HuH-7.5 (cell line): Measurements from ENCODE around the gene FAM209A.
"Not testable (repeated sequence)": the region's sequence is repeated elsewhere in the genome, so short reads cannot be mapped to it uniquely, and the experiment has no call there.

ENCODE experiments used
- DNase-seq: peaks from one replicate; pipeline ENCODE4 v3.0.0; 2011; ENCODE audit warnings: low spot score

Gene FAM209A, protein sequence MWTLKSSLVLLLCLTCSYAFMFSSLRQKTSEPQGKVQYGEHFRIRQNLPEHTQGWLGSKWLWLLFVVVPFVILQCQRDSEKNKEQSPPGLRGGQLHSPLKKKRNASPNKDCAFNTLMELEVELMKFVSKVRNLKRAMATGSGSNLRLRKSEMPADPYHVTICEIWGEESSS

DNA sequence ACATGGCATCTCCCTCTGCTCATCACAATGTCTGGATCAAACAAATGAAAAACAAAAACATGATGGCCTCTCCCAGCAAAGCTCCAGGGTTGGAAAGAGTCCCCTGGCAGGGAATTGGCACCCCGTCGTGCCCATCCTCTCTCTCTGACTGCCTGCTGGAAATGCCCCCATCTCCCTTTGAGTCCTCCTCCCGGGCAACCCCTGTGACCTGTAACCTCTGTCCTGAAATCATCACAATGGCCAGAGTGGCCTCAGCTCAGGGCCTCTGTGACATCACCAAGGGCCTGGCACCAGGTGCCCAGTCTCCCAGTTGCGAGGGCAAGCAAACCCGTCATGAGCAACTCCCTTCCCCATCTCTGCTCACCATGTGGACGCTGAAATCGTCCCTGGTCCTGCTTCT, at the start of gene FAM209A:
TSS of gene FAM209A (plus strand) at position 301 of the 400 bp plus-strand sequence. CDS start at position 366, 65 bp downstream.
- DNase-seq = not testable (repeated sequence)

DNA sequence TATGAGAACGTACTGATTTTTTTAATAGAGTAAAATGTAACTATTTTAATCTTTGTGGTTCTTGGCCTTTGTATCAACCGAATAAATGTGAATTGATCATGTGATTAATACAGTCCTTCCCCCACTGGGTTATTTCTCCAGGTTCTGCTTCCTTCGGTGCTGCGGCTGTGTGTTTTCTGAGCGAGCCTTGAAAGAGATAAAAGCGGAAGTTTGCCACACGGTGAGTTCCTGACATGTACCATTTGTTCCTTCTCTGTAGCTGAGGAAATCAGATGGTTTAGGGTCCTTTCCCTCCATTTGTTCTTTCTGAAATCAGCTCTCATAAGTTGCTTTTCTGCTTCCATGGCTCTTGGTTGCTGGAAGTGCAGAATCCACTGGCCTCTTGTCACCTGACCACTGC, 40.6 kb upstream of the FAM209A start:
- DNase-seq = no peak

DNA sequence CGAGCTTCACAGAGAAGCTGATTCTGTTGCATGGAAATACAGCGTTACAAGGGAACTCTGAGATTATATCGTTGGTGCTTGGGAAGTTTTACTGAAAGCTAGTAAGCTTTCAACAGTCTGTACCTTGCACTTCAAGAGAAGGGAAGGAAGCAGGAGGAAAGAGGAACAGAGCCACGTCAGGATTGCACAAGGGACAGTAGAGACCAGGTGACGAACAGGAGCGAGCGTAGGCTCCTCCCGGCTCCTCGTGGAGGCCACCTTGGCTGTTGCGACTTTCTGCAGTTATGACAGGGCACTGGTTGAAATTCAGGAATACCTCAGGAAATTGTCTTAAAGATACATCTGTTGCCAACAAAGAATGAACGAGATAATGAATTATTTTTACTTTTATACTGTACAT, 37.3 kb upstream of the FAM209A start:
- DNase-seq = no peak

DNA sequence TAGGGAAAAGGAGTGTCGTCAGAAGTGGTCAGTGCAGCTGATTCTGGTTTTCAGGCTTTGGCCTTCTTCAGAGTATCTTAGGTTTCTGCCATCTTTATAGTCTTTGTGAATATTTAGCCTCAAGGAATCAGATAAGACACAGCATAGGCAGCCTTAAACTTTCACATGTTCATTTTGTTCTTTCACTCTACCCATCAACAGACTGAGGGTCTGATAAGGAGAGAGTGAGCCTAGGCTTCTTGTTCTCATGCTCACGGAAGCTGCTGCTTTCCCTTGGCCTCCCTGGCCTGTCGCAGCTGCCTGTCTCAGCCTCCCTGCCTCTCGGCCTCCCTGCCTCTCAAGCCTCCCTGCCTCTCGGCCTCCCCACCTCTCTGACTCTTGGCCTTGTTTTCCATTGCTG, 36.0 kb upstream of the FAM209A start:
- DNase-seq = no peak

DNA sequence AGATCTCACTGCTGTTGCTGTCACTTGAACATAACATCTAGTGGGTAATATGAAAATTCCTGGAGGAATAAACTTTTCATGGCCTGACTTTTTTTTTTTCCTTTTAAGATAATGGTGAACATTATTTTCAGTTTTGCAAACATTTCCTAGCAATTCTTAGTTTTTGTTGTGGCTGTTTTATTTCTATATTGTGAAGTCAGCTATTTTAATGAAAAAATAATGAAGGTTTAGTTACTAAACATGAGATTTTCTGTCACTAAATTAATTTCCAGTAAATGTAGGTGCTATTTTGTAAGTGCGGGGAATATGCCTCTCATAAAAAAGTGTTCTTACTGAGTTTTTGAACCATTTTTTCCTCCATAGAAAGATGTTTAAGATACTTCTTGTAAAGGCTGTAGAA, 23.4 kb upstream of the FAM209A start:
- DNase-seq = no peak

DNA sequence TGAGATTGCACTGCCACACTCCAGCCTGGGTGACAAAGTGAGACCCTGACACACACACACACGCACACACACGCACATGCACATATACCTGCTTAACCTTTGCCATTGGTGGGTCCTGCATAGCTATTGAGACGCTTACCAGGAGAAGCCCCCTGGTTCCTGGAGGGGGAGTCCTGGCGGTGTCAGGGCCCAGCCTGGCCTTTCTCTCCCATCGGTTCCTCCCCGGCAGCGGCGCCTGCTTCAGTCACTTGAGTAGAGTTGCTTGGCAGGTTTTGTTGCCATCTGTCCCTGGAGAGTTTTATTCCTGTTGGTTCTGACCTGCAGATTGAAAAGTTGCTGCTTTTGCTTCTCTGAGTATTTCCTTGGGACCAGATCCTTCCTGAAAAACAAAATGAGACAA, 20.6 kb upstream of the FAM209A start:
- DNase-seq = no peak

DNA sequence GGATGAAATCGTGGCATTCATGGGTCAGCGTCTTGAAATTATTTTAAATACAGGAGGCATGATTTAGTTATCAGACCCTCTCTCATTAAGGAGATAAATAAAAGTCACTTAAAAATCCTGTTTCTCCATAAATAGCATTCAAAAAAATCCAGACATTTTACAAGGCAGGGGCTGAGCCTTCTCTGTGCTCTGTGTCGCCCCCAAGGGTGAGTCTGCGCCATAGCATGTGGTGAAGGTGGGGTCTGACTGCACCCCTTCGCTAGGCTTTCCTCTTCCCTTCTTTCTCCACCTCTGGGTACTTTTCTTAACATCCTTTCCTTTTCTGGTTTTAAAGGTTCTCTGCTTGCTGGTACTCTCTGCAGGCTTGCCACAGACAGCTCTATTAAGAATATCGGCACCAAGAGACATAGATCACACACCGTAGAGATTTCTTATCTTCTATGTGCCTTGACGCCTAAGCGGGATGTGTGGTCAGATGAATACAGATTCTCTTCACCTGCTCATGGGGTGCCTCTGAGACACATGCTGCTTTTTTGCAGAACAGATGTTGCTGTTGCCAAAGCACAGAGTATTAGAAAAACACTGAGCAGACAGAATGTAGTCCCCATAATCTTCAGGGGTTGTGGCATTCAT, 20.1 kb upstream of the FAM209A start:
- peak; percentile 34 for DNase-seq

DNA sequence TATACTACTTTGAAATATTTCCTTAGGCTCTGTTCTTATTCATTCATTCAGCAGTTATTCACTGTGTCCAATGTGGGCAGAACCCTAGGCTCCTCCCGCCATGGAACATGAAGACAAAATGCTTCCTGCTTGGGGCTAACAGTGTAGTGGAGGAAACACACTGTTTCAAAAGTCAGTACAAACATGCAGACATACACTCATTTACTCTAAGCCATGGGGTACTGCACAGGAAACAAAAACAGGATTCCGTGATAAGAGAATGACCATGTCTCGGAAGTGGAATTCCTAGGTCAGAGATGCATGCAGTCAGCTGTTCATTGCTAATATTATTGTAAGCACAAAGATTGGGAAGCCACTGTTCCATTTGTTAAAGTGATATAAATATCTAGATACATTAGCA, 18.4 kb upstream of the FAM209A start:
- no peak for DNase-seq

DNA sequence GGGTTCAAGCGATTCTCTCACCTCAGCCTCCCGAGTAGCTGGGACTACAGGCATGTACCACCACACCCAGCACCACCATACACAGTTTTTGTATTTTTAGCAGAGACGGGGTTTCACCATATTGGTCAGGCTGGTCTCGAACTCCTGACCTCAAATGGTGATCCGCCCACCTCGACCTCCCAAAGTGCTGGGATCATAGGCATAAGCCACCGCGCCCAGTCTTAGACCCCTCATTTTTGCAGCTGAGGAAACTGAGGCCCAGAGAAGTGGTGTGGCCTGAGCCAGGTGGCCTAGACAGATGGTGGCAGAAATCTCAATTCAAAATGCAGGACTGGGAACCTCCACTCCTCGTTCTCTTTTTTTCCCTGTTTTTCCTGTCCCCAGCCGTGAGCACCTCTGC, 12.6 kb upstream of the FAM209A start:
- DNase-seq = no peak

DNA sequence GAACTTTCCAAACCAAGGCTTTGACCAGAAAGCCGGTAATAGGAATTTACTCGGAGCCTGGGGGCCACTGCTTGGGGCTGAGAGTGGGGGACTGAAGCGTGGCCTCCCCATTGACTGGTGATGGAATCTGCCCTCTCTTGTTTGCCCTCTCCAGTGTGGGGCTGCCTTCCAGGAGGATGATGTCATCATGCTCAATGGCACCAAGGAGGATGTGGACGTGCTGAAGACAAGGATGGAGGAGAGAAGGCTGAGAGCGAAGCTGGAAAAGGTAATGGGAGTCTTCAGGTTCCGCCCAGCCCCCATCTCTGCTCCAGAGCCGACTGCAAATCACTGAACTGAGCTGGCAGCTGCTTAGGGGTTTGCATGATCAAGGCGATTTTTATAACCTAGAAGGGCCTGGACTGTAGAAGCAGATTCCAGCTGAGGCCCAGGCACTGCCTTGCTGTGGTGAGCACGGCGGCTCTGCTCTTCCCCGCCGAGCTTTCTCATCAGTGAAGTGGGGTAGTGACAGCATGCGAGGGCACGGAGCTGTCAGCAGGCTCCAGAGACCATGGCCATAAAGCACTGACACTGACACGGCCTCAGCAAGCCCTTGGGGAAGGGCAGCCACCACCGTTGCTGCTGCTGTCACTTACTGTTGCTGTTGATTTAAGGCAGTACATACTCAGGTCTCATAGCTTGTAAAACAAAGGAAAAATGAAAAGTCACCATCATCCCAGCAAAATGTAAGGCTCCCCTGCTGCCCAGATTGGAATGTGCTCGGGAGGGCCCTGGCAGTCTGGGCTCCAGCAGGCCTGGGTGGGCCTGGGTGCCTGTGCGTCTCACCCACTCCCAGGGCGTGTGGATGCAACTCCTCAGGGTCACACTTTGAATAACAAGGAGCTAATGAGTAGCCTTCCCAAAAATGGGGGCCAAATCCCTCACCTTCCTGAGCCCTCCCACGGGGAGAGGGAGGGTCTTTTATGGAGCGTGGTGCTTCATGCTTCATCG, 11.1 kb upstream of the FAM209A start:
- no peak for DNase-seq

DNA sequence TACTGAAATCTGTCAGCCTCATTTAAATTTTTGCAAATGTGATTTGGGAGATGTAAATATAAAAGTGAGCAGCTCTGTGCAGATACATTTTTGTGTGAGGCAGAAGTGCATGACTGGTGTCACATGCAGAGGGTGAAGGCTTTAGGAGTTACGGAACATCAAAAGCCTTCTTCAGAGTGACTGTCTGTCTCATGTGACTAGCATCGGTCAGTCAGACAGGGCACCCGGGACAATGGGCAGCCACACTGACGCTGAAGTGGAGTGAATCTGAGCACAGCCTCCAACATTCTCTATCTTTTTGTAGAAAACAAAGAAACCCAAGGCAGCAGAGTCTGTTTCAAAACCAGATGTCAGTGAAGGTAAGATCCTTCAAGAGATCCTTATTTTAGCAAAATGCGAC, 7.9 kb upstream of the FAM209A start:
- DNase-seq = no peak

DNA sequence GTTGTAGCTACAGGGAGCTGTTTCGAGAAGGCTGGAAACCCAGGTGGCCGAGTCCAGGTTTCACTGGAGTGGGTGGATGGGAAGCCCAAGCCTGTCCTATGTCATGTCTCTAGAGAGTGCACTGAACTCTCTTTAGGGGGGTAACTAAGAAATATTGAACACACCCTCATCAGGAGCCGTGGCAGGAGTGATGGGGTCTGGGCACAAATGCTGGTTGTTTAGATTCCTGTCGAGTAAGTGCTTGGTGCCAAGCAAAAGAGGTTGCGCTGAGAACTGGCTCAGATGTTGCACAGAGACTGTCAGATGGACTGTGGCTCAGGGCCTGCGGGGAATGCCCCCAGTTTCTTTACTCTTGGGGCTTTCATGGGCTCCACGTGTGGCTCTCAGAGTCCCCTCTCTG, 7.3 kb upstream of the FAM209A start:
- DNase-seq = no peak

DNA sequence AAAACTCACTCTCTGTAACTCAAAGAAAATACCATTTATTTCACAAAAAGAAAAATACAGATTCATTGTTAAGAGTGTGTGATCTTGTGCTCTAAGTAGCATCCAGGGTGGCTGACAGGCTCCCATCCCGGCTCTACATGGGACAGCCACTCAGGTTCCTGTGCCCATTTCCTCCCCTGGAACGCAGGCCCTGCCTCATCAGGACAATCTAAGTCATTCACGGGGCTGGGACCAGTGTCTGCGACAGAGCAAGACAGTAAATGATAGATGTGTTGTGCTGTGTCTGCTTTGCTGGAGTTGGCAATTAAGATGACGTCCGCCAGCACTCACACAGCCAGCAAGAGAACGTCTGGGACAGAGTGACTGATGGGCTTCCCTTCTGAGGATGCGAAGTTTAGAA, 6.9 kb upstream of the FAM209A start:
- DNase-seq = no peak

DNA sequence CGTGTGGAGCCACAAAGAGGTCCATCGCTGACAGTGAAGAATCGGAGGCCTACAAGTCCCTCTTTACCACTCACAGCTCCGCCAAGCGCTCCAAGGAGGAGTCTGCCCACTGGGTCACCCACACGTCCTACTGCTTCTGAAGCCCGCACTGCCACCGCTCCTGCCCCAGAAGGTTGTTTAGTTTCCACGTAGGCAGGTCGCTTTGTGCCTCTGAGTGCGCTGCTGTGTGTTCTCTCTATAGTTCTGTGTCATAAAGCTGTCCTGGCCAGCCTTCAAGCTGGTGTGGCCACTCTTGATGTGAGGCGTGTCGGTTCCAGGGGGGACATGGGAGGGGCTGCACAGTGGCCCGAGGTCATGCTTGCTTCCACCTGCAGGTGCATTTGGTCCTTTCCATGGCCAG, 6.4 kb upstream of the FAM209A start:
- DNase-seq = no peak

DNA sequence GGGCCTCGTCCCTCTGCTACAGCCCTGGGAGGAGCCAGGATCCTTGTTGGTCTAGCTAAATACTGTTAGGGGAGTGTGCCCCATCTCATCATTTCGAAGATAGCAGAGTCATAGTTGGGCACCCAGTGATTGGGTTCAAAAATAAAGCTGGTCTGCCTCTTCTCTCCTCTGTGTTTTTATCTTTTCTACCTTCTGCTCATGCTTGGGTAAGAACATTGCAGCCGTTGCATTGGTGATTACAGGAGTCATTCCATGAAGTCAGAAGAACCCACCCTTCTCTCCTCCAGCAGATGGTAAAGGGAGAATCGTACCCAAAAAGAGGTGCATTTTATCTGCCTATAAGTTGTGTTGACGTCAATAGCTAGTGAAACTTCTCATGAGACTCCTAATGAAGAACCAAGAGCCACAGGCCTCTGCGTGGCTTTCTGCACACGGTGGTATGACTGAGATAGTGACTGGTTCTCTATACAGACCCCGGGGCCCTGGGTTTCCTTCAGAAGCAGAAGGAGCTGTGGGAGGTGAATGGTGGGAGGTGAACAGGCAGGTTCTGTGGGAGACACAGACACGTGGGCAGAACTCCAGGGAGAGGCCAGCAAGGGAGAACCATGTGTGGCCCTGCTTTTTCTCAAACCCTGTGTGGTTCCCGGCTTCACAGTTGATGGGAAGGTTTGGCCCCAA, 5.7 kb upstream of the FAM209A start:
- DNase-seq = no peak

DNA sequence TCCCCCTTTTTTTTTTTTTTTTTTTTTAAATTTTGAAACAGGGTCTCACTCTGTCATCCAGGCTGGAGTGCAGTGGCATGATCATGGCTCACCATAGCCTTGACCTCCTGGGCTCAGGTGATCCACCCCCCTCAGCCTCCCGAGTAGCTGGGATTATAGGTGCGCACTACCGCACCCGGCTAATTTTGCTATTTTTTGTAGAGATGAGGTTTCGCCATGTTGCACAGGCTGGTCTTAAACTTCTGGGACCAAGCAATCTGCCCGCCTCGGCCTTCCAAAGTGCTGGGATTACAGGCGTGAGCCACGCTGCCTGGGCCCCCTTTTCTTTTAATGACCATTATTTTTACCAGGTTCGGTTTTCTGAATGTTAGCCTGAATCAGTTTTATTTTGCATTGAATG, 5.0 kb upstream of the FAM209A start:
- DNase-seq = no peak

DNA sequence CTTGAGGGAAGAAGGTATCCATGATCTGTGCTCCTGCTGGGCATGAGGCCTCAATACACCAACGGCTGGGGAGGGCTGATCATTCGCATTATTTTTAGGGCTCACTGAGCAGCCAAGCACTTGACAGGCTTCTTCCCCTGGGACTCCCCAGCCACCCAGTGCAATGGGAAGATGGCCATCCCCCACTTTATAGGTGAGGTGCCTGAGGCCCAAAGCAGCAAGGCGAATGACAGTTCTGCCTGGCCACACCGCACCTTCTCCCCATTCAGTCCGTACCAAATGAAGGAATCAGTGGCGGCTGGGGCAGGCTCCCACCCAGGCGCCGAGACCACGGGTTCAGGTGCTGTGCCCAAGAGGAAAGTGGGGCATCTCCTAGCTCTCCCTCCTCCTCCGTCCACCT, 4.4 kb upstream of the FAM209A start:
- no peak for DNase-seq

DNA sequence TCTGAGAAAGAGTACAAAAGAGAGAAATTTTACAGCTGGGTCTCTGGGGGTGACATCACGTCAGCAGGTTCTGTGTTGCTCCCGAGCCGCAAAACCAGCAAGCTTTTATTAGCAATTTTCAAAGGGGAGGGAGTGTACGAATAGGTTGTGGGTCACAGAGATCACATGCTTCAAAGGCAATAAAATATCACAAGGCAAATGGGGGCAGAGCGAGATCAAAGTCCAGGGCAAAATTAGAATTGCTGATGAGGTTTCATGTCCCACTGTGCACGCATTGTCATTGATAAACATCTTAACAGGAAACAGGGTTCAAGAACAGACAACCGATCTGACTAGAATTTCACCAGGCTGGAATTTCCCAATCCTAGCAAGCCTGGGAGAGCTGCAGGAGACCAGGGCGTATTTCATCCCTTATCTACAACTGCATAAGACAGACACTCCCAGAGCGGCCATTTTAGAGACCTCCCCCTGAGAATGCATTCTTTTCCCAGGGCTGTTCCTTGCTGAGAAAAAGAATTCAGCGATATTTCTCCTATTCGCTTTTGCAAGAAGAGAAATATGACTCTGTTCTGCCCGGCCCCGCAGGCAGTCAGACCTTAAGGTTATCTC, 3.7 kb upstream of the FAM209A start:
- not testable (repeated sequence) for DNase-seq

DNA sequence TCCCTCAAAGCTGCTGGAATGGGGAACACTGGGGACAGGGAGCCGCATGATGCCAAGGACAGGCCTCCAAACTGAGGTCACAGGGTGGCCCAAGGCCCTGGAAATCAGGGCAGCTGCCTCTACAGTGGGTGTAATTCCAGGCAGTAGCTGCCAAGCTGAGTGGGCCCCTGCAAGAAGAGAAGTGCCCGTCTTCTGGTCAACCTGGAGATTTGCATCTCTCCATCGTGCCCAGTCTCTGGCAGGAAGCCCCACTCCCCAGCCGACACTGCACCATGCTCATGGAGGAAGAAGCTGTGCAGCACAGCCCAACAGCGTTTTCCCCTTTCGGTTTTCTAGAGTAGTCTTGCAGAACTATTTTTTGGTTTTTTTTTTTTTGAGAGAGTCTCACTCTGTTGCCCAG, 2.2 kb upstream of the FAM209A start:
- no peak for DNase-seq

DNA sequence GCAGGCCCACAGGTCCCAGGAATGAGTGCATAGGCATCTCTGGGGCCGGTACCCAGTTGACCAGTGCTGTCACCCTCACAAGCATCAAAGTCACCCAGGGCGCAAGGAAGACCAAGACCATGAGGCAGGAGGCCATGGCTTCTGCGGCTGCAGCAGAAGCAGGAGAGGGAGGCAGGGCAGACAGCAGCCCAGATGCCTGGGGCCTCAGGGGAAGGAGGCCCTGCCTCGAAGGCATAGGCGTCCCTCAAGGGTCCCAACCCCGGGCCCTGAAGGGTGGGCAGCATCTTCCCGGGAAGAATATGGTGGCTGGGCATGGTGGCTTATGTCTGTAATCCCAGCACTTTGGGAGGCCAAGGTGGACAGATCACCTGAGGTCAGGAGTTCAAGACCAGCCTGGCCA, 3.0 kb downstream of the FAM209A start:
- DNase-seq = no peak

DNA sequence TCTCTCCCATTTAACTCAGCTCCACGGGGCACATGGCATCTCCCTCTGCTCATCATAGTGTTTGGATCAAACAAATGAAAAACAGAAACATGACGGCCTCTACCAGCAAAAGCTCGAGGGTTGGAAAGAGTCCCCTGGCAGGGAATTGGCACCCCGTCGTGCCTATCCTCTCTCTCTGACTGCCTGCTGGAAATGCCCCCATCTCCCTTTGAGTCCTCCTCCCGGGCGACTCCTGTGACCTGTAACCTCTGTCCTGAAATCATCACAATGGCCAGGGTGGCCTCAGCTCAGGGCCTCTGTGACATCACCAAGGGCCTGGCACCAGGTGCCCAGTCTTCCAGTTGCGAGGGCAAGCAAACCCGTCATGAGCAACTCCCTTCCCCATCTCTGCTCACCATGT, 8.4 kb downstream of the FAM209A start, which contains the start of gene FAM209B:
TSS of gene FAM209B (plus strand) at position 301 of the 400 bp plus-strand sequence. CDS start at position 397, 96 bp downstream.
- DNase-seq = not testable (repeated sequence)

DNA sequence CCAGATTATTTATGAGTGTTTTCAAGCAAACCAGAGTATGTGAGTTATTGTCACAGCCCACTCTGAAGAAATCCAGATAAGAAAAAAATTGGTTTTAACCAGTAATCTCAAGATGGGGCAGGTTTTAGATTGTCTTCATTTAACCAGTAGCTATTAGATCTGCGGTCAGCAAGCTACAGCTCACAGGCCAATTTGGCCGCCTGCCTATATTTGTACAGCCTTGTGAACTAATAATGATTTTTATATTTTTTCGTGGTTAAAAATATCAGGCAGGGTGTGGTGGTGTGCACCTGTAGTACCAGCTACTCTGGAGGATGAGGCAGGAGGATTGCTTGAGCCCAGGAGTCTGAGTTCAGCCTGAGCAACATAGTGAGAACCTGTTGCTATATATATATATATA, 13.5 kb downstream of the FAM209A start:
- DNase-seq = no peak
